T-helper 2 cell treated with Interferon-gamma antibody and Interleukin-4, amounts not matched to agents 5 μg/mL and 100 μg/mL, for 36 hours (primary cell): Measurements from ENCODE around the gene SMIM35.

Source experiments
- DNase-seq: peaks from one replicate; pipeline ENCODE4 v3.0.0; 2021; ENCODE audit warnings: low spot score
- H3K27ac Mint-ChIP-seq: one replicate; pipeline ENCODE4 v1.8.0; 2021; ENCODE audit warnings: mild to moderate bottlenecking, mixed read lengths
- H3K27me3 Mint-ChIP-seq: one replicate; pipeline ENCODE4 v1.8.0; 2021; ENCODE audit warnings: low read depth, mixed read lengths
- H3K36me3 Mint-ChIP-seq: one replicate; pipeline ENCODE4 v1.8.0; 2021; ENCODE audit warnings: low read depth, mixed read lengths
- H3K4me1 Mint-ChIP-seq: one replicate; pipeline ENCODE4 v1.8.0; 2021; ENCODE audit warnings: low read depth, mixed read lengths
- H3K4me3 Mint-ChIP-seq: one replicate; pipeline ENCODE4 v1.8.0; 2022; ENCODE audit warnings: mild to moderate bottlenecking, moderate library complexity, mixed read lengths
- H3K9me3 Mint-ChIP-seq: one replicate; pipeline ENCODE4 v1.8.0; 2021; ENCODE audit warnings: mixed read lengths

The SMIM35 gene

DNA sequence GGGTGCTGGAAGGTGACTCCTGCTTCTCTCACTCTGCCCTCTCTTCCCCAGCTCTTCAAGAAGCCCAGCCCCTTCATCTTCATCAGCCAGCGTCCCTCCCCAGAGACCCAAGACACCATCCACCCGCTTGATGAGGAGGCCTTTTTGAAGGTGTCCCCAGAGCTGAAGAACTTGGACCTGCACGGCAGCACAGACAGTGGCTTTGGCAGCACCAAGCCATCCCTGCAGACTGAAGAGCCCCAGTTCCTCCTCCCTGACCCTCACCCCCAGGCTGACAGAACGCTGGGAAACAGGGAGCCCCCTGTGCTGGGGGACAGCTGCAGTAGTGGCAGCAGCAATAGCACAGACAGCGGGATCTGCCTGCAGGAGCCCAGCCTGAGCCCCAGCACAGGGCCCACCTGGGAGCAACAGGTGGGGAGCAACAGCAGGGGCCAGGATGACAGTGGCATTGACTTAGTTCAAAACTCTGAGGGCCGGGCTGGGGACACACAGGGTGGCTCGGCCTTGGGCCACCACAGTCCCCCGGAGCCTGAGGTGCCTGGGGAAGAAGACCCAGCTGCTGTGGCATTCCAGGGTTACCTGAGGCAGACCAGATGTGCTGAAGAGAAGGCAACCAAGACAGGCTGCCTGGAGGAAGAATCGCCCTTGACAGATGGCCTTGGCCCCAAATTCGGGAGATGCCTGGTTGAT, 88.0 kb downstream of the SMIM35 start:
- H3K36me3 Mint-ChIP-seq, result peaks cover 87% of the 10 kb centered on the region
- H3K27me3 Mint-ChIP-seq, result no peaks in the 10 kb centered on the region
- no peak for DNase-seq
- peak overlapping the region; percentile 88 for H3K27ac Mint-ChIP-seq
- no peaks in the 10 kb centered on the region for H3K9me3 Mint-ChIP-seq
- peak overlapping the region; percentile 42 for H3K4me3 Mint-ChIP-seq
- H3K4me1 Mint-ChIP-seq, result peaks cover 83% of the 10 kb centered on the region

DNA sequence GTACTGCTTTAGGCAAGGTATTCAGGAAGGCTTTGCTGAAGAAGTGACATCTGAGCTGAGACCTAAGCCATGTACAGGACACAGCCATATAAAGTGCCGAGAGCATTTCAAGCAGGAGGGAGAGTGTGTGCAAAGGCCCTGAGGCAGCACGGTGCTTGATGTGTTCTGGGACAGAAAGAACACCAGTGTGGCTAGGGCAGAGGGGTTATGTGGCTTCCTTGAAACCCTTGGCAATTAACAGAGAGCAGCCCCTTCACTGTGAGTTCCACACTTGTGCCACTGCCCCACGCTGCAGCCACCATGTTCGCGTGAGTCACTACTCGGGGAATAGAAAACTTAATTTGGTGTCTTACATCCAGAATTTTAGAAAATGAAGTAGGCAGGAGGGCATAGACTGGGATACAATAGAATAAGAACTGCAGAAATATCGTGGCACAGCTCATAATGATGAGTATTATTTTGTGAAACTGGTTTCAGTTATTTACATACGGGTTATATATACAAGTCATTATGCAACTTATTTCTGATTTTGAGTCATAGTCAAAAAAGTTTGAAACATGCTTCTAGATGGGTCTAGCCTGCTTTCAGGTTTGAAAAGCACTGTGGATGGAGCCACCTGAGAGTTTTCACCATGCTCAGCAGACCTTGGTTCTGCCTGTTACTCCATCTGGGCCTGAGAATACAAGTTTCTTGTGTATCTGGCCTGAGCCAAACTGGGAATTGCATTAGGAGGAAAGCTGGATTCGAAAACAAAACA, 88.8 kb downstream of the SMIM35 start:
- H3K36me3 Mint-ChIP-seq, result peaks cover 88% of the 10 kb centered on the region
- no peaks in the 10 kb centered on the region for H3K27me3 Mint-ChIP-seq
- no peak for DNase-seq
- peak overlapping the region; percentile 88 for H3K27ac Mint-ChIP-seq
- no peaks in the 10 kb centered on the region for H3K9me3 Mint-ChIP-seq
- H3K4me3 Mint-ChIP-seq, result peak overlapping the region; percentile 42
- H3K4me1 Mint-ChIP-seq, result peaks cover 82% of the 10 kb centered on the region

DNA sequence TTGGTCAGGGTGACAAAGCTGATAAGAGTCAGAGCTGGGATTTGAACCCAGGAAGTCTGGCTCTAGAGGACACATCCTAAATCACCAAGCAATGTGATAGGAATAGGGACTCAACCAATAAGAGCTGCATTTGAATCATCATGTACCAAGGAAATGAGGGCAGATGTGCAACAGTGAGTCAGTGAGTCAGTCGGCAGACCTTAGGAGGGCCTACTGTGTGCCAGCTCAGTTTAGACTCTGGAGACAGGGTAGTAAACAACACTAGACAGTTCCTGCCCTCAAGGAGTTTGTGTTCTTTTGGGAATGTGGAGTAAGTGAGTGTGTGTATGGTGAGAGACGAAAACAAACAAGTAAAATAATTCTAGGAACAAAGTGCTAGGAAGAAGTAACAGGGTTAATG, 89.4 kb downstream of the SMIM35 start:
- Mint-ChIP-seq H3K4me3 (peak overlapping the region; percentile 42), H3K27me3 (no peaks in the 10 kb centered on the region), H3K27ac (peak overlapping the region; percentile 88), H3K36me3 (peaks cover 94% of the 10 kb centered on the region), H3K9me3 (no peaks in the 10 kb centered on the region), H3K4me1 (peaks cover 83% of the 10 kb centered on the region)
- no peak for DNase-seq

DNA sequence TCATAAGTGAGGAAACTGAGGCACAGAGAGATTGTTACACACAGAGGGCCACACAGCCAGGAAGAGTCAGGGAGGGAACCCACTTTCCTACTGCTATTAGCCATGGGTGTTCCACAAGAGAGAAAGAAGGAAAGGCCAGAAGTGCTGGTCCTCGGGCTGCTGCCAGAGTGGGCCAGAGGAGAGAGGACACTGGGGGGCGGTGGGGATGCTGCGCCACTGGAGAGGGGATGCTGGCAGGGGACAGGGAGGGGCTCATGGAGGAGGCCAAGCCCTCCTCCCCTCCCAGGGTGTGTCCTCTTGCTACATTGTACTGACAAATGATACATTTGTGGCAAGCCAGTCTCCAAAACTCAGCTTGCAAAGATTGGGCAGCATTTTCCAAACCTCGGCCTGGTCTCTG, 90.7 kb downstream of the SMIM35 start:
- Mint-ChIP-seq H3K36me3 (peaks cover 95% of the 10 kb centered on the region), H3K9me3 (no peaks in the 10 kb centered on the region), H3K4me3 (peak overlapping the region; percentile 87), H3K27me3 (no peaks in the 10 kb centered on the region), H3K4me1 (peaks cover 79% of the 10 kb centered on the region), H3K27ac (peak overlapping the region; percentile 83)
- DNase-seq, result no peak

DNA sequence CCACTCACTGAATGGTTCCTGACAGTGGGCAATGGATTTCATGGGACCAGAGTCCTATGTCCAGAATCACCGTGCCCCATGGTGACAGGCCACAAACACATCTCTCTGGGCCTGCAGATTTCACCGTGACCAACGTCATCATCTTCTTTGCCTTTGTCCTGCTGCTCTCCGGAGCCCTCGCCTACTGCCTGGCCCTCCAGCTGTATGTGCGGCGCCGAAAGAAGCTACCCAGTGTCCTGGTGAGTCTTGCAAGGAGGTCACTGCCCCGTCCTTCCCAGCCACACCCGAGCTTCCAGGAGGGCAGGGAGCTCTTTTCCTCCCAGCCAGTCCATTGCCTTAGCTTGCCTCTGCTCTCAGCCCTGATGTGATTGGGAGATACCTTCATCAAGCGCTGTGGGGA, 91.3 kb downstream of the SMIM35 start:
- peak overlapping the region; percentile 87 for H3K4me3 Mint-ChIP-seq
- H3K9me3 Mint-ChIP-seq, result no peaks in the 10 kb centered on the region
- peaks cover 94% of the 10 kb centered on the region for H3K36me3 Mint-ChIP-seq
- peak overlapping the region; percentile 83 for H3K27ac Mint-ChIP-seq
- no peaks in the 10 kb centered on the region for H3K27me3 Mint-ChIP-seq
- no peak for DNase-seq
- peaks cover 75% of the 10 kb centered on the region for H3K4me1 Mint-ChIP-seq

DNA sequence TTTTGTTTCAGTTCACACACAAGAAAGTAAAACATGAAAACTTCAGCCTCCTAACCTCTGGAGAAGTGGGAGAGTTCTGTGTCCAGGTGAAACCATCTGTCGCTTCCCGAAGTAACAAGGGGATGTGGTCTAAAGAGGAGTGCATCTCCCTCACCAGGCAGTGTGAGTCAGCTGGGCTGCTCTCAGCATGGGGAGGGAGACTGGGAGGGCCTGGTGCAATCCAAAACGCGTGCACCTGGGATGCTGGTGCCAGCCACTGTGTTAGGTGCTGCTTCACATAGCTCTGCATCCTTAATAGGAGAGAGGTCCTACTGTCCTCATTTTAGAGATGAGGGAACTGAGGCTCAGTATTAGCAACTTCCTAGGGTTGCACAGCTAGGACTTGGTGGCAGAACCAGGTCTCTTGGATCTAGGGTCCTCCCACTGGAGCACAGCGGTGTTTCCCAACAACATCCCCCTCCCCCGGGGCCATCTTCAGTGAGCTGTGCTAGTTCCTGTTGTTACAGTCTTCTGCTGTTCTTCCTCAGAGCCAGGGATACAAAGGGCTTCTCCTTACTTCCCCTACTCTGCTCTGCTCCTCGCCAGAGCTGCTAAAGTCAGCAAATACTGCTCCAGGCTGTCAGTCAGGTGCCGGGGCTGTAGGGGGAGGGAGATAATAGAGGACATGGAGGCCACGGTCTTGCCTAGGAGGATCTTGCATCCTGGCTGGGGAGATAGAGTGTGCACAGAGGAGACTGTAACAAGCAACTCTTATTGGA, 92.6 kb downstream of the SMIM35 start:
- DNase-seq, result no peak
- peak overlapping the region; percentile 74 for H3K27ac Mint-ChIP-seq
- H3K9me3 Mint-ChIP-seq, result no peaks in the 10 kb centered on the region
- H3K27me3 Mint-ChIP-seq, result no peaks in the 10 kb centered on the region
- peaks cover 97% of the 10 kb centered on the region for H3K36me3 Mint-ChIP-seq
- peak overlapping the region; percentile 87 for H3K4me3 Mint-ChIP-seq
- peaks cover 73% of the 10 kb centered on the region for H3K4me1 Mint-ChIP-seq

DNA sequence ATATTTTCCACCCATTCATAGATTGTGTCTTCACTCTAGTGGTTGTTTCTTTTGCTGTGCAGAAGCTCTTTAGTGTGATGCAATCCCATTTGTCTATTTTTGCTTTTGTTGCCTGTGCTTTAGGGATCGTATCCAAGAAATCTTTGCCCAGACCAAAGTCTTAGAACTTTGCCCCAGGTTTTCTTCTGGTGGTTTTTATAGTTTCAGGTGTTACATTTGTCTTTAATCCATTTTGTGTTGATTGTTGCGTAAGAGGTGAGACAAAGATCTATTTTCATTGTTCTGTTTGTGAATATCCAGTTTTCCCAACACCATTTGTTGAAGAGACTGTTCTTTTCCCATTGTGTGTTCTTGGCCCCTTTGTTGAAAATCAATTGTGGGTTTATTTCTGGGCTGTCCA, 94.1 kb downstream of the SMIM35 start:
- H3K27ac Mint-ChIP-seq, result peak overlapping the region; percentile 70
- no peaks in the 10 kb centered on the region for H3K27me3 Mint-ChIP-seq
- H3K4me1 Mint-ChIP-seq, result peaks cover 67% of the 10 kb centered on the region
- no peak for DNase-seq
- no peaks in the 10 kb centered on the region for H3K9me3 Mint-ChIP-seq
- H3K36me3 Mint-ChIP-seq, result peaks cover 97% of the 10 kb centered on the region
- H3K4me3 Mint-ChIP-seq, result peak overlapping the region; percentile 87

DNA sequence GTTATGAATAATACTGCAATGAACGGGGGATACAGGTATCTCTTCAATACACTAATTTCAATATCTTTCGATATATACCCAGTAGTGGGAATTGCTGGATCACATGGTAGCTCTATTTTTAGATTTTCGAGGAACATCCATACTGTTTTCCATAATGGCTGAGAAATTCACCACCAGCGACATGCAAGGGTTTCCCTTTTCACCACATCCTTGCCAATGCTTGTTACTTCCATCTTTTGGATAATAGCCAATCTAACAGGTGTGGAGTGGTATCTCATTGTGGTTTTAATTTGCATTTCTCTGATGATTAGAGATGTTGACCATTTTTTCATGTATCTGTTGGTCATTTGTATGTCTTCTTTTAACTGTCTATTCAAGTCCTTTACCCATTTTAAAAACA, 94.6 kb downstream of the SMIM35 start:
- no peaks in the 10 kb centered on the region for H3K27me3 Mint-ChIP-seq
- no peaks in the 10 kb centered on the region for H3K9me3 Mint-ChIP-seq
- H3K4me3 Mint-ChIP-seq, result peak overlapping the region; percentile 87
- peaks cover 62% of the 10 kb centered on the region for H3K4me1 Mint-ChIP-seq
- peak overlapping the region; percentile 70 for H3K27ac Mint-ChIP-seq
- no peak for DNase-seq
- H3K36me3 Mint-ChIP-seq, result peaks cover 97% of the 10 kb centered on the region

DNA sequence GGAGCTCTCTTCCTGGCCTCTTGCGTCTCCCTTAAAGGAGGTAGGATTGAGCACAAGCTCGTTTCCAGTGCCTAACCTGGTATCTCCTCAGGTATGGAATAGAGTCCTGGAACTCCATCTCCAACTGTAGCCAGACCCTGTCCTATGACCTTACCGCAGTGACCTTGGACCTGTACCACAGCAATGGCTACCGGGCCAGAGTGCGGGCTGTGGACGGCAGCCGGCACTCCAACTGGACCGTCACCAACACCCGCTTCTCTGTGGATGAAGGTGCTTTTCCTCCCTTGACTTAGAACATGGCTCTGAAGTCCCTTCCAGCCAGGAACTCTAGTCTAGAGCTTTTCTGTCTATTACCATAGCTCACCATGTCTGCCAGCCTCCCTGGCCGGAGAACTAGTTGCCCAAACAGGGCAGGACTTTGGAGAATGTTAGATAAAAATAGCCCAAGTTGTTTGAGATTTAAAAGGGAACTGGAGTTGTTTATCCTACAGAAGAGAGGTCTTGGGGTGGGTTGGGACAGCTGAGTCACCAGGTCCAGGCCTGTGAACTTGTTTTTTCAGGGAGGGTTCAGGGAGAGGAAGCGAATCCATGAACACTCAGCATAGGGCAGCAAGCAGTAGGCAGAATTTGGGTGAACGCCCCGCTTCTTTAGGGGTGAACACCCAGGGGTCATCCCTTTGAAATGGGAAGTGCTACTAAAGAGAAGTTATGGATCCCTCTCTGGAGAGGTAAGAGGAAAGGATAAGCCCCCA, 97.2 kb downstream of the SMIM35 start:
- H3K9me3 Mint-ChIP-seq, result no peaks in the 10 kb centered on the region
- H3K4me3 Mint-ChIP-seq, result peak overlapping the region; percentile 87
- H3K4me1 Mint-ChIP-seq, result peaks cover 50% of the 10 kb centered on the region
- peaks cover 91% of the 10 kb centered on the region for H3K36me3 Mint-ChIP-seq
- H3K27ac Mint-ChIP-seq, result peak overlapping the region; percentile 84
- no peaks in the 10 kb centered on the region for H3K27me3 Mint-ChIP-seq
- no peak for DNase-seq

DNA sequence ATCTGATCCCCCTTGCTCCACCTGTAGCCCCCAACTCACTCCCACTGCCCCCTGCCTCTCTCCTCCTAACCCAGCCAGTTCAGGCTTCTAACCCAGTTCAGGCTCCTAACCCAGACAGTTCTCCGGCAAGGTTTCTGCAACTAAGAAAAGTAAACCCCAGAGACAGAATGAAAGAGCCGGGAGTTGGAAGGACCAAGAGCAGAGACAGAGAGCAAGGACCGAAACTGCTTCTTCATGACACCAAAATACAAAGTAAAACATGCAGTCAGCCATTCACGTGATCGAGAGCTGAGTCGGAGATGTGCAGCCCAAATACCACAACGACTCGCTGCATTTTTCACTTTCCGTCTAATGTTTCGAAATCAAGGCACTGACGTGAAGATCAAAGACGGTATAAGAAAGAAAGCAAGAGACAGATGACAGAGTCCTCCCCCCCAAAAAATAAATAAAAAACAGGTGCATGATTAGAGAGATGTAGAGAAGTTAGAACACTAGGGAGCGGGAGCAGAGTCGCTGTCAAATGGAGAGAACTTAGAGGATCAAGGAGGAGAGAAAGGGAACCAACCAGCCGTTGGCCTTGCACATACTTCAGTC, 99.7 kb downstream of the SMIM35 start:
- peak overlapping the region; percentile 87 for H3K4me3 Mint-ChIP-seq
- H3K4me1 Mint-ChIP-seq, result peaks cover 45% of the 10 kb centered on the region
- peak overlapping the region; percentile 84 for H3K27ac Mint-ChIP-seq
- no peaks in the 10 kb centered on the region for H3K9me3 Mint-ChIP-seq
- DNase-seq, result peak; percentile 81
- H3K27me3 Mint-ChIP-seq, result no peaks in the 10 kb centered on the region
- peaks cover 81% of the 10 kb centered on the region for H3K36me3 Mint-ChIP-seq

DNA sequence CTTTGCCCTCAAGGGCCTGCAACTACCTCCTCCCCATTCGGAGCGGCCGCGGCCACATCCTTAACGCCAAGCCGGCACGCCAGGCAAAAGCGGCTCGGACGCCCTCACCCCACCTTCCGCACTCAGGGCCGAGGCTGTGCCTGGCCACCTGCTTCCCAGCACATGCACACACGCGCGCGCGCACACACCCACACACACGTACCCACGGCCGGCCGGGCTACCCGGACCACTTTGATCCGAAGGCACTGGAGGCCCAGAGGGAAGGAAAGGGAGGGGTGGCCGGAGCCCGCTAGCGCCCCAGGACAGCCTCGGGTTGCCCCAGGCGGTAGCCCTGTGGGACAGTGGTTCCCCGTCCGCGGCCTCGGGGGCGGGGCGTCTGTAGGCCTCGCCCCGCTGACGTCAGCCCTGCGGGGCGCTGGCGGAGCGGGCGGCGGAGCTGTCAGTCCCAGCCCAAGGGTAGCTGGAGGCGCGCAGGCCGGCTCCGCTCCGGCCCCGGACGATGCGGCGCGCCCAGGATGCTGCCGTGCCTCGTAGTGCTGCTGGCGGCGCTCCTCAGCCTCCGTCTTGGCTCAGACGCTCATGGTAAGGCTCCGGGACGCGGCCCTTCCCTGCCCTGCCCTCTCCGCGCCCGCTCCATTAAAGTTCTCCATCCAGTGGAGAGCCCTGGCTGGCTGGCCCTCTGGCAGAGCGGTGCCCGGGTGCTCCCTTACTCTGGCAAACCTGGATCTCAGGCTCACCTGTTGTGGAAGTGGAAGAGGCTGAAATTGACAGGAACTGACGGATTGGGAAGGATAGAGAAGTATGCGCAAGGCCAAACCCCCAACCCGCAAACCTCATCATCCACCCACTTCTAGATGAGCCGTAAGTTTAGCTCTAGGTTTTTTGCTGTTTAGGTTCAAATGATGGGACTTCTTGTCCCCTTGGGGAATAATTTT, 100.5 kb downstream of the SMIM35 start, which contains the start of gene IL10RA:
Gene IL10RA, plus strand, starts transcription at position 442 of the 935 bp plus-strand sequence. Its CDS starts 74 bp downstream, at position 516.
- Mint-ChIP-seq H3K4me3 (peak within 1 kb of the TSS; percentile 87), H3K9me3 (no peaks in the 10 kb centered on the region), H3K4me1 (peaks cover 44% of the 10 kb centered on the region), H3K27me3 (no peaks in the 10 kb centered on the region), H3K27ac (peak within 1 kb of the TSS; percentile 84), H3K36me3 (peaks cover 77% of the 10 kb centered on the region)
- DNase-seq, result peak; percentile 91

DNA sequence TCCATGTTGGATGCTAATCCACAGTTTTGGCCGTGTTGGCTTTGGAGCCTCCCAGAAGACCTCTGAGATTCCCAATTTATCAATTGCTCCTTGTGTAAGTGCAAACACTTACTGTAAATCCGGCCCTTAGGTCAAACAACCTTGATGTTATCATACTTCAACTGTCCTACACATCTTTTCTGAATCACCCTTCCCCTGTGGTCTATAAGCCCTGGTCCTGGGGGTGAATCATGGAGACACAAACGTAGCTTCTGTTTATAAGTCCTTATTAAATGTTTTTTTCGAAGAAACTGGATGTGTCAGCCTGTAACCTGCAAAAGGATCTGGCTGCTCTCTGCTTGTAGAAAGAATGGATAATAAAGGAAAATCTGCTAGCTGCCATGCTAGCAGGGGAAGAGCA, 102.3 kb downstream of the SMIM35 start:
- Mint-ChIP-seq H3K4me1 (peaks cover 50% of the 10 kb centered on the region), H3K27ac (peak overlapping the region; percentile 84), H3K9me3 (no peaks in the 10 kb centered on the region), H3K36me3 (peaks cover 67% of the 10 kb centered on the region), H3K27me3 (no peaks in the 10 kb centered on the region), H3K4me3 (peak overlapping the region; percentile 87)
- no peak for DNase-seq
